ENCODE results near the gene CDH8. TPM values are rescaled to one million over a fixed set of nuclear protein-coding genes. Genes with fewer than 3 reads are reported as not detected.

The CDH8 gene
- total and polyA plus RNA-seq, 2 donors (not counting 3 experiments of a cell fraction or from before 2014, with no cell fraction given) = not detected

DNA sequence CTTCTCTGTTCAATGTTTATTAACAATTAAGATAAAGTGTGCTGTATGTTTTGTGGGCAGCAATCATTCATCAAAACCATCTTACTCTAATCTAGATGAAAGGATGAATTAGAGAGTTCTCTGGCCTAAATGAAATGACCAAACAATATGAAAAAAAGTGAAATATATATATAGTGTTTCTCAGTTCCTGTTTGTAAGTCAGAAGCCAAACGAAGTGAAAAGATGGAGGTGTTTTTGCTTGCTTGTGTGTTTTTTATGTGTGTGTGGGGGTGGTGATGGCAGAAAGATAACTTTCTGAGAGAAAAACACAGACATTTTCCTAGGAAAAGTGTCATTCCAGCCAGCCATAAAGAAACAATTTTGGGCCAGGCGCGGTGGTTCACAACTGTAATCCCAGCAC is 138.6 kb downstream of the CDH8 start:
- H2AFZ ChIP-seq (ENCODE audit: low read depth, low read length) = no peak overlapping the region
- no peak overlapping the region for H3K4me3 ChIP-seq (replicated peaks in 1 of 3; ENCODE audit: insufficient read depth in 1 of 3, low read depth in 1 of 3, low read length in 3 of 3)
- no TSS peak for BruUV-seq (replicated peaks)

More for the DNA sequence above, 138.6 kb downstream of the CDH8 start:
- H3K79me2 ChIP-seq (ENCODE audit: control insufficient read depth, insufficient read depth, low read length) = no peaks in the 10 kb centered on the region
- no peaks in the 10 kb centered on the region for H3K9me1 ChIP-seq (replicated peaks; ENCODE audit: control insufficient read depth, extremely low read depth, insufficient read depth, low read length)
- H3K36me3 ChIP-seq (ENCODE audit: control insufficient read depth in 2 of 2, extremely low read depth in 1 of 2, insufficient read depth in 2 of 2, low read length in 2 of 2) = no peaks in the 10 kb centered on the region
- H3K9ac ChIP-seq (replicated peaks; ENCODE audit: extremely low read depth, insufficient read depth, low read length) = no peak overlapping the region
- H3K9me3 ChIP-seq (replicated peaks; ENCODE audit: control insufficient read depth, insufficient read depth, low read length) = peaks cover 2% of the 10 kb centered on the region
- H3K27ac ChIP-seq (ENCODE audit: insufficient read depth, low read depth, low read length) = no peak overlapping the region
- no peak for FAIRE-seq
- no peaks in the 10 kb centered on the region for H4K20me1 ChIP-seq (replicated peaks; ENCODE audit: control insufficient read depth, extremely low read depth, insufficient read depth, low read length)
- no peaks in the 10 kb centered on the region for H3K4me1 ChIP-seq (ENCODE audit: control insufficient read depth, extremely low read depth, insufficient read depth, low read length)
- H3K4me2 ChIP-seq (ENCODE audit: insufficient read depth, low read length) = no peak overlapping the region
- H3K27me3 ChIP-seq (ENCODE audit: control insufficient read depth in 2 of 2, insufficient read depth in 2 of 2, low read length in 2 of 2) = no peaks in the 10 kb centered on the region
- CTCF ChIA-PET = no interaction called here
- POLR2A ChIA-PET = no interaction called here
- intact Hi-C loops (cut with micrococcal nuclease) (no loop called here), dilution Hi-C loops (cut with MboI; ENCODE audit: extremely low pct_ligation_motif_present, low sequenced_read_pairs) (no loop called here)
- TF ChIP-seq, protein P1, sequence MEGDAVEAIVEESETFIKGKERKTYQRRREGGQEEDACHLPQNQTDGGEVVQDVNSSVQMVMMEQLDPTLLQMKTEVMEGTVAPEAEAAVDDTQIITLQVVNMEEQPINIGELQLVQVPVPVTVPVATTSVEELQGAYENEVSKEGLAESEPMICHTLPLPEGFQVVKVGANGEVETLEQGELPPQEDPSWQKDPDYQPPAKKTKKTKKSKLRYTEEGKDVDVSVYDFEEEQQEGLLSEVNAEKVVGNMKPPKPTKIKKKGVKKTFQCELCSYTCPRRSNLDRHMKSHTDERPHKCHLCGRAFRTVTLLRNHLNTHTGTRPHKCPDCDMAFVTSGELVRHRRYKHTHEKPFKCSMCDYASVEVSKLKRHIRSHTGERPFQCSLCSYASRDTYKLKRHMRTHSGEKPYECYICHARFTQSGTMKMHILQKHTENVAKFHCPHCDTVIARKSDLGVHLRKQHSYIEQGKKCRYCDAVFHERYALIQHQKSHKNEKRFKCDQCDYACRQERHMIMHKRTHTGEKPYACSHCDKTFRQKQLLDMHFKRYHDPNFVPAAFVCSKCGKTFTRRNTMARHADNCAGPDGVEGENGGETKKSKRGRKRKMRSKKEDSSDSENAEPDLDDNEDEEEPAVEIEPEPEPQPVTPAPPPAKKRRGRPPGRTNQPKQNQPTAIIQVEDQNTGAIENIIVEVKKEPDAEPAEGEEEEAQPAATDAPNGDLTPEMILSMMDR (IDR thresholded peaks at IDR 0.05; ENCODE audit: extremely low read depth in 1 of 2, insufficient read depth in 1 of 2, low read depth in 1 of 2, low read length in 2 of 2) = no peak
- TF ChIP-seq POLR2AphosphoS5 (IDR thresholded peaks at IDR 0.05; ENCODE audit: insufficient read depth, low read depth, low read length) (no peak), EZH2 (IDR thresholded peaks at IDR 0.05; ENCODE audit: borderline replicate concordance, low read depth, low read length, severe bottlenecking) (no peak), FOS (IDR thresholded peaks at IDR 0.05; ENCODE audit: borderline replicate concordance, insufficient read depth, low read length) (no peak), GATA2 (IDR thresholded peaks at IDR 0.05; ENCODE audit: insufficient read depth, insufficient read length, low read depth, low read length) (no peak), JUN (IDR thresholded peaks at IDR 0.05; ENCODE audit: borderline replicate concordance, insufficient read depth, insufficient read length, low read depth) (no peak), POLR2A (IDR thresholded peaks at IDR 0.05; ENCODE audit: low read depth, low read length) (no peak), MYC (IDR thresholded peaks at IDR 0.05; ENCODE audit: low read depth, low read length) (no peak)
- TF ChIP-seq, protein P2, sequence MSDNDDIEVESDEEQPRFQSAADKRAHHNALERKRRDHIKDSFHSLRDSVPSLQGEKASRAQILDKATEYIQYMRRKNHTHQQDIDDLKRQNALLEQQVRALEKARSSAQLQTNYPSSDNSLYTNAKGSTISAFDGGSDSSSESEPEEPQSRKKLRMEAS (IDR thresholded peaks at IDR 0.05; ENCODE audit: insufficient read depth, insufficient read length) = no peak
- no peak for DNase-seq (ENCODE audit: low read depth, low spot score)
